Measurements from ENCODE around the gene PDLIM5.

DNA sequence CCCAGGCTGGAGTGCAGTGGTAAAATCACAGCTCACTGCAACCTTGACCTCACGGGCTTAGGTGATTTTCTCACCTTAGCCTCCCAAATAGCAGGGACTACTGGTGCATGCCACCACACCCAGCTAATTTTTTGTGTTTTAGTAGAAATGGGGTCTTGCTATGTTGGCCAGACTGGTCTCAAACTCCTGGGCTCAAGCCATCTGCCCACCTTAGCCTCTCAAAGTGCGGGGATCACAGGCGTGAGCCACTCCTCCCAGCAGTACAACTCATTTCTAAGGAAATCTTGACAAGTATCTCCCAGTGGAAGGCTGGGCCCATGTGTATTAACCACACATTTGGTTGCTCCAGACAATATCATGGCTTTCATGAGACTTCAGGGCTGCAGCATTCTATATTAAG is 20.4 kb upstream of the PDLIM5 start:
- TF ChIP-seq, protein P1, sequence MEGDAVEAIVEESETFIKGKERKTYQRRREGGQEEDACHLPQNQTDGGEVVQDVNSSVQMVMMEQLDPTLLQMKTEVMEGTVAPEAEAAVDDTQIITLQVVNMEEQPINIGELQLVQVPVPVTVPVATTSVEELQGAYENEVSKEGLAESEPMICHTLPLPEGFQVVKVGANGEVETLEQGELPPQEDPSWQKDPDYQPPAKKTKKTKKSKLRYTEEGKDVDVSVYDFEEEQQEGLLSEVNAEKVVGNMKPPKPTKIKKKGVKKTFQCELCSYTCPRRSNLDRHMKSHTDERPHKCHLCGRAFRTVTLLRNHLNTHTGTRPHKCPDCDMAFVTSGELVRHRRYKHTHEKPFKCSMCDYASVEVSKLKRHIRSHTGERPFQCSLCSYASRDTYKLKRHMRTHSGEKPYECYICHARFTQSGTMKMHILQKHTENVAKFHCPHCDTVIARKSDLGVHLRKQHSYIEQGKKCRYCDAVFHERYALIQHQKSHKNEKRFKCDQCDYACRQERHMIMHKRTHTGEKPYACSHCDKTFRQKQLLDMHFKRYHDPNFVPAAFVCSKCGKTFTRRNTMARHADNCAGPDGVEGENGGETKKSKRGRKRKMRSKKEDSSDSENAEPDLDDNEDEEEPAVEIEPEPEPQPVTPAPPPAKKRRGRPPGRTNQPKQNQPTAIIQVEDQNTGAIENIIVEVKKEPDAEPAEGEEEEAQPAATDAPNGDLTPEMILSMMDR (IDR thresholded peaks at IDR 0.05; ENCODE audit: control extremely low read depth in 1 of 3, insufficient read depth in 1 of 3, low read depth in 1 of 3, low read length in 3 of 3), result no peak
- TF ChIP-seq TEAD4 (IDR thresholded peaks at IDR 0.05; ENCODE audit: low read depth, low read length), result no peak
- no peak for TF ChIP-seq POLR2A (IDR thresholded peaks at IDR 0.05; ENCODE audit: control extremely low read depth in 1 of 2, low read depth in 2 of 2, low read length in 2 of 2)
- TF ChIP-seq TCF12 (IDR thresholded peaks at IDR 0.05; ENCODE audit: low read depth, low read length), result no peak
- no peak for TF ChIP-seq EZH2 (IDR thresholded peaks at IDR 0.05; ENCODE audit: low read depth, low read length, severe bottlenecking)
- TF ChIP-seq, protein P2, sequence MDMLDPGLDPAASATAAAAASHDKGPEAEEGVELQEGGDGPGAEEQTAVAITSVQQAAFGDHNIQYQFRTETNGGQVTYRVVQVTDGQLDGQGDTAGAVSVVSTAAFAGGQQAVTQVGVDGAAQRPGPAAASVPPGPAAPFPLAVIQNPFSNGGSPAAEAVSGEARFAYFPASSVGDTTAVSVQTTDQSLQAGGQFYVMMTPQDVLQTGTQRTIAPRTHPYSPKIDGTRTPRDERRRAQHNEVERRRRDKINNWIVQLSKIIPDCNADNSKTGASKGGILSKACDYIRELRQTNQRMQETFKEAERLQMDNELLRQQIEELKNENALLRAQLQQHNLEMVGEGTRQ (IDR thresholded peaks at IDR 0.05; ENCODE audit: low read length), result no peak
- no peak for TF ChIP-seq POLR2AphosphoS5 (IDR thresholded peaks at IDR 0.05; ENCODE audit: low read depth, low read length)

All from H1 (cell line).